Esophagus squamous epithelium (tissue), 4 donors: ENCODE measurements around the gene PXK.

Experiments used
- CTCF ChIP-seq, 6 experiments: fragments of 450-650 bp in 4 of 6; fragments of 200-600 bp in 2 of 6; sonication (generic) in 2 of 6; IDR thresholded peaks; one replicate each; pipeline ENCODE4 v1.5.1; 2016 to 2019; ENCODE audit warnings: antibody characterized with exemption in 6 of 6, mild to moderate bottlenecking in 4 of 6, moderate library complexity in 4 of 6
- POLR2A ChIP-seq, 4 donors: fragments of 450-650 bp; IDR thresholded peaks; one replicate each; pipeline ENCODE4 v1.6.1; 2017; ENCODE audit warnings: antibody characterized with exemption in 4 of 4, mild to moderate bottlenecking in 4 of 4, moderate library complexity in 3 of 4

GRCh38 chr3:58336135-58336882 lies 3.6 kb downstream of the PXK start:
- TF ChIP-seq POLR2A (IDR thresholded peaks at IDR 0.05) (no peak), CTCF (IDR thresholded peaks at IDR 0.05) (no peak)
